Stimulated activated naive CD8-positive, alpha-beta T cell treated with anti-CD3 and anti-CD28 coated beads, Interleukin-15, Interleukin-2, amounts not matched to agents 100 ng/mL and 50 ng/mL, for 24 hours (primary cell): Measurements from ENCODE around the gene ACOT2.
A peak's percentile ranks its signal among the peaks of the same experiment; 100 is the strongest.
"Not testable (repeated sequence)": the region's sequence is repeated elsewhere in the genome, so short reads cannot be mapped to it uniquely, and the experiment has no call there.

ENCODE experiments used
- H3K27ac Mint-ChIP-seq: one replicate; pipeline ENCODE4 v1.8.0; 2021; ENCODE audit warnings: mild to moderate bottlenecking, mixed read lengths
- H3K27me3 Mint-ChIP-seq: one replicate; pipeline ENCODE4 v1.8.0; 2021; ENCODE audit warnings: mixed read lengths
- H3K36me3 Mint-ChIP-seq: one replicate; pipeline ENCODE4 v1.8.0; 2021; ENCODE audit warnings: low read depth, mixed read lengths
- H3K4me1 Mint-ChIP-seq: one replicate; pipeline ENCODE4 v1.8.0; 2021; ENCODE audit warnings: low read depth, mixed read lengths
- H3K4me3 Mint-ChIP-seq: one replicate; pipeline ENCODE4 v1.8.0; 2021; ENCODE audit warnings: mild to moderate bottlenecking, mixed read lengths
- H3K9me3 Mint-ChIP-seq: one replicate; pipeline ENCODE4 v1.8.0; 2021; ENCODE audit warnings: mixed read lengths

Gene ACOT2

GRCh38 chr14:73588695-73589094 is 19.7 kb downstream of the ACOT2 start:
- Mint-ChIP-seq H3K36me3 (no peaks in the 10 kb centered on the region), H3K9me3 (no peaks in the 10 kb centered on the region), H3K27me3 (peaks cover 3% of the 10 kb centered on the region), H3K4me3 (no peak overlapping the region), H3K4me1 (peaks cover 14% of the 10 kb centered on the region), H3K27ac (no peak overlapping the region)

GRCh38 chr14:73589116-73589515 is 20.1 kb downstream of the ACOT2 start:
- Mint-ChIP-seq H3K27ac (no peak overlapping the region), H3K36me3 (no peaks in the 10 kb centered on the region), H3K4me1 (peaks cover 14% of the 10 kb centered on the region), H3K9me3 (no peaks in the 10 kb centered on the region), H3K27me3 (peaks cover 3% of the 10 kb centered on the region), H3K4me3 (no peak overlapping the region)

GRCh38 chr14:73590673-73591004 is 21.6 kb downstream of the ACOT2 start:
- H3K9me3 Mint-ChIP-seq, H3K27ac Mint-ChIP-seq: not testable (repeated sequence)
- peak overlapping the region; percentile 74 for H3K4me3 Mint-ChIP-seq

GRCh38 chr14:73591690-73592449 is 22.9 kb downstream of the ACOT2 start, which contains the start of gene ACOT4:
Gene ACOT4, plus strand, starts transcription at chr14:73591873. Its CDS starts 87 bp downstream, at chr14:73591960.
- H3K36me3 Mint-ChIP-seq = no peaks in the 10 kb centered on the region
- H3K27me3 Mint-ChIP-seq = peaks cover 3% of the 10 kb centered on the region
- H3K4me1 Mint-ChIP-seq = peaks cover 14% of the 10 kb centered on the region
- H3K9me3 Mint-ChIP-seq = no peaks in the 10 kb centered on the region
- H3K4me3 Mint-ChIP-seq = peak within 1 kb of the TSS; percentile 74
- no peak within 1 kb of the TSS for H3K27ac Mint-ChIP-seq

More at GRCh38 chr14:73590673-73591004, 21.6 kb downstream of the ACOT2 start:
- H3K36me3 Mint-ChIP-seq, H3K27me3 Mint-ChIP-seq: not testable (repeated sequence)
- peaks cover 14% of the 10 kb centered on the region for H3K4me1 Mint-ChIP-seq

GRCh38 chr14:73594491-73594890 is 25.5 kb downstream of the ACOT2 start:
- no peaks in the 10 kb centered on the region for H3K9me3 Mint-ChIP-seq
- H3K4me3 Mint-ChIP-seq = no peak overlapping the region
- peaks cover 14% of the 10 kb centered on the region for H3K4me1 Mint-ChIP-seq
- H3K27me3 Mint-ChIP-seq = peaks cover 3% of the 10 kb centered on the region
- no peaks in the 10 kb centered on the region for H3K36me3 Mint-ChIP-seq
- H3K27ac Mint-ChIP-seq = no peak overlapping the region

- no peaks in the 10 kb centered on the region for H3K36me3 Mint-ChIP-seq
- H3K9me3 Mint-ChIP-seq = no peaks in the 10 kb centered on the region
- H3K27ac Mint-ChIP-seq = no peak overlapping the region
- no peak overlapping the region for H3K4me3 Mint-ChIP-seq
- H3K4me1 Mint-ChIP-seq = no peaks in the 10 kb centered on the region
- no peaks in the 10 kb centered on the region for H3K27me3 Mint-ChIP-seq
Observed at GRCh38 chr14:73599499-73599898, 30.5 kb downstream of the ACOT2 start.

GRCh38 chr14:73602994-73603393 is 34.0 kb downstream of the ACOT2 start:
- Mint-ChIP-seq H3K9me3 (no peaks in the 10 kb centered on the region), H3K27ac (no peak overlapping the region), H3K4me1 (no peaks in the 10 kb centered on the region), H3K36me3 (no peaks in the 10 kb centered on the region), H3K27me3 (peaks cover 6% of the 10 kb centered on the region), H3K4me3 (no peak overlapping the region)

- Mint-ChIP-seq H3K4me1 (no peaks in the 10 kb centered on the region), H3K4me3 (no peak overlapping the region), H3K27ac (no peak overlapping the region)
Observed at GRCh38 chr14:73606271-73606670, 37.3 kb downstream of the ACOT2 start.

GRCh38 chr14:73607241-73607640 is 38.2 kb downstream of the ACOT2 start:
- H3K9me3 Mint-ChIP-seq = no peaks in the 10 kb centered on the region
- H3K4me3 Mint-ChIP-seq = no peak overlapping the region
- peaks cover 6% of the 10 kb centered on the region for H3K27me3 Mint-ChIP-seq
- no peaks in the 10 kb centered on the region for H3K4me1 Mint-ChIP-seq
- H3K36me3 Mint-ChIP-seq = no peaks in the 10 kb centered on the region
- H3K27ac Mint-ChIP-seq = no peak overlapping the region

More at GRCh38 chr14:73606271-73606670, 37.3 kb downstream of the ACOT2 start:
- no peaks in the 10 kb centered on the region for H3K9me3 Mint-ChIP-seq
- no peaks in the 10 kb centered on the region for H3K36me3 Mint-ChIP-seq
- H3K27me3 Mint-ChIP-seq = peaks cover 6% of the 10 kb centered on the region

GRCh38 chr14:73610687-73611086 is 41.7 kb downstream of the ACOT2 start:
- Mint-ChIP-seq H3K9me3 (no peaks in the 10 kb centered on the region), H3K36me3 (no peaks in the 10 kb centered on the region), H3K4me1 (no peaks in the 10 kb centered on the region), H3K27ac (no peak overlapping the region), H3K4me3 (no peak overlapping the region), H3K27me3 (peaks cover 7% of the 10 kb centered on the region)

- Mint-ChIP-seq H3K36me3 (no peaks in the 10 kb centered on the region), H3K27ac (no peak within 1 kb of the TSS), H3K4me3 (peak within 1 kb of the TSS; percentile 82), H3K27me3 (peaks cover 7% of the 10 kb centered on the region), H3K4me1 (no peaks in the 10 kb centered on the region), H3K9me3 (no peaks in the 10 kb centered on the region)
Observed at GRCh38 chr14:73612339-73613045, 43.5 kb downstream of the ACOT2 start, which contains the start of gene ACOT6. Gene ACOT6, plus strand, starts transcription at chr14:73612517. Its CDS starts 55 bp downstream, at chr14:73612572.

GRCh38 chr14:73613046-73613383 is 44.0 kb downstream of the ACOT2 start:
- Mint-ChIP-seq H3K36me3 (no peaks in the 10 kb centered on the region), H3K9me3 (no peaks in the 10 kb centered on the region), H3K27ac (no peak overlapping the region), H3K4me3 (peak overlapping the region; percentile 82), H3K4me1 (no peaks in the 10 kb centered on the region), H3K27me3 (peaks cover 7% of the 10 kb centered on the region)

- Mint-ChIP-seq H3K4me1 (no peaks in the 10 kb centered on the region), H3K27me3 (peaks cover 7% of the 10 kb centered on the region), H3K9me3 (no peaks in the 10 kb centered on the region), H3K27ac (no peak overlapping the region), H3K36me3 (no peaks in the 10 kb centered on the region), H3K4me3 (peak overlapping the region; percentile 82)
Observed at GRCh38 chr14:73613419-73613963, 44.5 kb downstream of the ACOT2 start.

GRCh38 chr14:73616831-73617230 is 47.8 kb downstream of the ACOT2 start:
- no peak overlapping the region for H3K4me3 Mint-ChIP-seq
- no peaks in the 10 kb centered on the region for H3K4me1 Mint-ChIP-seq
- H3K27me3 Mint-ChIP-seq = peaks cover 7% of the 10 kb centered on the region
- H3K27ac Mint-ChIP-seq = no peak overlapping the region
- H3K36me3 Mint-ChIP-seq = no peaks in the 10 kb centered on the region
- H3K9me3 Mint-ChIP-seq = no peaks in the 10 kb centered on the region

GRCh38 chr14:73619524-73619923 is 50.5 kb downstream of the ACOT2 start:
- no peak overlapping the region for H3K4me3 Mint-ChIP-seq
- no peak overlapping the region for H3K27ac Mint-ChIP-seq
- H3K27me3 Mint-ChIP-seq = no peaks in the 10 kb centered on the region
- no peaks in the 10 kb centered on the region for H3K9me3 Mint-ChIP-seq
- no peaks in the 10 kb centered on the region for H3K36me3 Mint-ChIP-seq
- H3K4me1 Mint-ChIP-seq = no peaks in the 10 kb centered on the region
